ENCODE measurements around the gene METTL4.

Gene METTL4

DNA sequence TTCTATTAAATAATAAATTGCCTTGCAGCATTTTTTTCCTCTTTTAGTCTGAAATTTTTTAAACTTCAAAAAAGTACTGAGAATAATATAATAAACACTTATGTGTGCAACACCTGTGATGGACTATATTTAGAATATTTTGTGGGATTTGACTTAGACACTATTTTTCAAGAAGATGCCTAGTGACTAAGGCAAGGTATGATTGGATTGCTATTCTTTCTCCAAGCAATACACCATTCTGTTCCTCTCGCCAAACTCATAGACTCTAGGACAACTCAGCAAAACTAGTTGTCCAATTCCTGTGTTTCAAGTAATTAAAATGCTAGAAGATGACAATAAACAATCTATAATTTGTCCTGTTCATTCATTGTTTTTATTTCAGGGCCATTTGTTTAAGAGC lies 75.9 kb downstream of the METTL4 start:
- TF ChIP-seq, protein P1, sequence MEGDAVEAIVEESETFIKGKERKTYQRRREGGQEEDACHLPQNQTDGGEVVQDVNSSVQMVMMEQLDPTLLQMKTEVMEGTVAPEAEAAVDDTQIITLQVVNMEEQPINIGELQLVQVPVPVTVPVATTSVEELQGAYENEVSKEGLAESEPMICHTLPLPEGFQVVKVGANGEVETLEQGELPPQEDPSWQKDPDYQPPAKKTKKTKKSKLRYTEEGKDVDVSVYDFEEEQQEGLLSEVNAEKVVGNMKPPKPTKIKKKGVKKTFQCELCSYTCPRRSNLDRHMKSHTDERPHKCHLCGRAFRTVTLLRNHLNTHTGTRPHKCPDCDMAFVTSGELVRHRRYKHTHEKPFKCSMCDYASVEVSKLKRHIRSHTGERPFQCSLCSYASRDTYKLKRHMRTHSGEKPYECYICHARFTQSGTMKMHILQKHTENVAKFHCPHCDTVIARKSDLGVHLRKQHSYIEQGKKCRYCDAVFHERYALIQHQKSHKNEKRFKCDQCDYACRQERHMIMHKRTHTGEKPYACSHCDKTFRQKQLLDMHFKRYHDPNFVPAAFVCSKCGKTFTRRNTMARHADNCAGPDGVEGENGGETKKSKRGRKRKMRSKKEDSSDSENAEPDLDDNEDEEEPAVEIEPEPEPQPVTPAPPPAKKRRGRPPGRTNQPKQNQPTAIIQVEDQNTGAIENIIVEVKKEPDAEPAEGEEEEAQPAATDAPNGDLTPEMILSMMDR (IDR thresholded peaks at IDR 0.05; ENCODE audit: extremely low read depth, insufficient read depth, missing control alignments) = no peak
- DNase-seq (ENCODE audit: low spot score) = no peak
- in situ Hi-C loops (cut with MboI; ENCODE audit: low pct_unique_long_range_greater_than_20kb, low sequenced_read_pairs, unreplicated experiment) = no loop called here

DNA sequence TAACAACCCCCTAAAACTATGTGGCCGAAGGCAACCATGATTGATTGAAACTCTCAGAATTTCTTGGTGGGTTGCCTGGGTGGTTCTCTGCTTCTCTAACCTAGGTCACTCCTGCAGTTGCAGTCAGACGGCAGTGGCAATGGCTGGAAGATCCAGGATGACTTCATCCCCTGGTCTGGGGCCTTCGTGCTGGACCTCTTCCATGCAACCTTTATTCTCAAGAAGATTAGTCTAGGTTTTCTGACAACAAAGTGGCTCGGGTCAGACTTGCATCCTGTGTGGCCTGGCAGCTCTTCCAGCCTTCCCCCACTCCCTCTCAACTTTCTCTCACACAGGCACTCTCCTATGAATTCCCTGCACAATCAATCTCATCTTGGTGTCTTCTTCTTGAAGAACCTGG lies 76.4 kb downstream of the METTL4 start:
- TF ChIP-seq, protein P1 (IDR thresholded peaks at IDR 0.05; ENCODE audit: extremely low read depth, insufficient read depth, missing control alignments) = no peak
- no peak for DNase-seq (ENCODE audit: low spot score)
- in situ Hi-C loops (cut with MboI; ENCODE audit: low pct_unique_long_range_greater_than_20kb, low sequenced_read_pairs, unreplicated experiment) = no loop called here

All from GM13977 (cell line).